Activated CD8-positive, alpha-beta memory T cell treated with anti-CD3 and anti-CD28 coated beads for 36 hours (primary cell): ENCODE data around the gene MEIOSIN. TPM values are rescaled to one million over a fixed set of nuclear protein-coding genes. Genes with fewer than 3 reads are reported as not detected.

ENCODE experiments used
- CTCF ChIA-PET: fragments of 350-600 bp; sonication (Branson Sonifier 250); formaldehyde crosslinking; loops from one replicate; lab custom pipeline; 2021; ENCODE audit warnings: antibody characterized with exemption; lab: Charles Lee
- POLR2A ChIA-PET: fragments of 350-600 bp; sonication (Branson Sonifier 250); formaldehyde crosslinking; loops from one replicate; lab custom pipeline; 2021; ENCODE audit warnings: antibody characterized with exemption; lab: Charles Lee
- total RNA-seq, 2 experiments: library from RNA; stranded (reverse); gene quantifications; one replicate each; pipeline ENCODE4 v1.2.3, GENCODE V29; 2021

MEIOSIN gene
- total RNA-seq, 2 experiments from 2014 or later, result 0.08 to 0.11 TPM

DNA sequence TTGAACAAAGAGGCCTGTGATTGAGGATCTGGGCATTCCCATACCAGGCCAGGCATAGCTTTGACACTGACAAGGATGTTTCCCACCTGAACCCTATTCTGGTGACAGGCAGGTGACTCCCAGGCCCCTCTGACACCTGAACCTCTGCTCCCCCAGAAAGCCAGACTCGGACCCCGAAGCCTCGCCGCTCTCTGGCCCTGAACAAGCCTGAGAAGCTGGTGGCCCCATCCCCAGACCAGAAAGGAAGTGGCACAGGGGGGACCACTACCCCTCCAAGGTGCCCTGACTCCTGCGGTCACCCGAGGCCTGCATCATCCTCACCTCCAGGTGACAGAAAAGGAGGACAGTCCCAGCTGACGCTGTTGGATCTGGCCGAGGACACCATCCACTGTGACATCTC, 21.1 kb downstream of the MEIOSIN start:
- CTCF ChIA-PET, result interaction anchor here (1.1 to 1.7 kb wide), 2 partner anchors 10 to 20 kb away, joined by 4 read pairs; no protein-coding TSS in a partner anchor
- POLR2A ChIA-PET, result interaction anchor here (1.1 kb wide), 1 partner anchor 78 kb away, joined by 3 read pairs; no protein-coding TSS in a partner anchor

DNA sequence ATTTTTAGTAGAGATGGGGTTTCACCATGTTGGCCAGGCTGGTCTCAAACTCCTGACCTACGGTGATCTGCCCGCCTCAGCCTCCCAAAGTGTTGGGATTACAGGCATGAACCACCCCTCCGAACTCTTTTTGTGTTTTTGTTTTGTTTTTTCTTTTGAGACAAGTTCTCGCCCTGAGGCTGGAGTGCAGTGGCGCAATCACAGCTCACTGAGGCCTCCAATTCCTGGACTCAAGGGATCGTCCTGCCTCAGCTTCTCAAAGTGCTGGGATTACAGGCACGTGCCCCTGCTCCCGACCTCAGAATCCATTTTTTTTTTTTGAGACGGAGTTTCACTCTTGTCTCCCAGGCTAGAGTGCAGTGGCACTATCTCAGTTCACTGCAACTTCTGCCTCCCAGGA, 24.5 kb downstream of the MEIOSIN start:
- POLR2A ChIA-PET, result no interaction called here
- CTCF ChIA-PET, result interaction anchor here (1.1 kb wide), 1 partner anchor 12 kb away, joined by 3 read pairs; no protein-coding TSS in a partner anchor

- CTCF ChIA-PET, result no interaction called here
- POLR2A ChIA-PET, result no interaction called here
Observed at GRCh38 chr19:45758921-45759320, 25.7 kb downstream of the MEIOSIN start.

DNA sequence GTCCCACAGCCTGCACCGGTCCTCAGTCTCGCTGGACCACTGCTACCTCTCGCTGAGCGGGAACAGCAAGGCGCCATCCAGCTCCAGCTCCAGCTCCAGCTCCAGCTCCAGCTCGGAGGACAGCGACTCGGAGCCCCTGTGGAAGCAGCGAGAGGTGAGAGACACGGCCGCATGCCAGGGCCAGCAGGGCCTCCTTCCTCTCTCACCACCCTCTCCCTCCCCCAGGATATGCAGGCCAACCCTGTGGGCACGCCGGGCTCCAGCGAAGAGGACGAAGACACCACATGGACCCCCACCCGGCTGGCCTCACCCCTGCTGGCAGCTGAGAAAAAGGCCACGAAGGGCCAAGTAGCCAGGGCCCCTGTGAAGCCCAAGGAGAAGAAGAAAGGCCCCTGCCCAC, 28.5 kb downstream of the MEIOSIN start:
- POLR2A ChIA-PET, result interaction anchor here (0.7 kb wide), 1 partner anchor 52 kb away, joined by 6 read pairs; no protein-coding TSS in a partner anchor
- CTCF ChIA-PET, result no interaction called here

GRCh38 chr19:45762870-45763631, 29.8 kb downstream of the MEIOSIN start:
- POLR2A ChIA-PET, result no interaction called here
- CTCF ChIA-PET, result no interaction called here

GRCh38 chr19:45763691-45764294, 30.6 kb downstream of the MEIOSIN start:
- POLR2A ChIA-PET, result no interaction called here
- CTCF ChIA-PET, result interaction anchor here (1.2 kb wide), 1 partner anchor 35 kb away, joined by 3 read pairs; no protein-coding TSS in a partner anchor

DNA sequence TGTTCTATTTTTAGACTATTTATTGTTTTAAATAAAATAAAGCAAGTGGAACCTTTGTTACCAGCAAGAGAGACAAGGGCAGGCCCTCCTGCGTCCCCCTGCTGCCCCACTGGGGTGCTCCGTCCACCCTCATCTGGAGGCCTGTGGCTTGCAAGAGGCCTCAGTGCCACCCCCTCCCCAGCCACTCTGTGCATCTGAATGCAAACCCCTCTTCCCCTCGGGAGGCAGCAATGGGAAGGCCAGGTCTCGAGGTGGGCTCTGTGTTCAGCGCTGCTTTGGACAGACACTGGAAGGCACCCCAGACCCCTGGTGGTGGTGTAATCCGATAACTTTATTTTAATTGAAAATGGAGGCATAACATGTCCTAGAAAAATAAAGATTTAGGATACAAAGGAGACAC, 31.2 kb downstream of the MEIOSIN start:
- ChIA-PET CTCF (interaction anchor here (1.2 kb wide), 1 partner anchor 35 kb away, joined by 3 read pairs; no protein-coding TSS in a partner anchor), POLR2A (no interaction called here)

DNA sequence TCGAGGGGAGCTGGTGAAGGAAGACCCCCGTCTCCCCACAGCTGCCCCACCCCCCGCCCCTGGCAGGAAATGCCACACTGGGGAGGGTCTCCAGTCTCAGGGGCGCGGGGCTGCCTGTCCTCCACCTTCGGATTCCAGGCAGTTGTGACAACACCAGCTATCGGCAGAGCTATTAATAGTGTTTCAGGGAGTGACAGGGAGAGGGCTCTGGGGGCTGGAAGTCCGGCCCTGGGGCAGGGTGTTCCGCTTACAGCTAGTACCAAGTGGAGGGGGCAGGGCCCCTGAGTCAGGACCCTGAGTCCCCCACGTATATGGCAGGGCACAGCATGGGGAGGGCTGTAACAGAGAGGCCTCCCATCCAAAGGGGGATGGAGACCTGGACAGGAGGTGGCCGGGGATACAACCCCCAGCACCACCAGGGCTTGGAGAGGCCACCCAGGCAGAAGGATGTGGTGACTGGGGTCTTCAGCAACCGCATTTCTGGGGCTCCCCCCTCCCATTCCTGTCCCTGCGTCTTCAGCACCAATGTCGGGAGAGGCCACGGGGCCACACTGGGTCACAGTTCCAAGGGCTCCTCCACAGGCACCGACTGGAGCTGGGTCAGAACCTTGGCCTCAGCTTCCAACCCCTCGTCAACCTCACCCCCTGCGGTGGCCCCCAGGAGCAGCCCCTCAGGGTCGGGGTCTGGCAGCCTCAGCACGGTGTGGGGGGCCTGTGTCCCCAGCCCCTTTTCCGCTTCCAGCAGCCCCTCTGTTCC, 31.9 kb downstream of the MEIOSIN start:
- POLR2A ChIA-PET, result no interaction called here
- CTCF ChIA-PET, result interaction anchor here (1.2 kb wide), 1 partner anchor 34 kb away, joined by 3 read pairs; no protein-coding TSS in a partner anchor

DNA sequence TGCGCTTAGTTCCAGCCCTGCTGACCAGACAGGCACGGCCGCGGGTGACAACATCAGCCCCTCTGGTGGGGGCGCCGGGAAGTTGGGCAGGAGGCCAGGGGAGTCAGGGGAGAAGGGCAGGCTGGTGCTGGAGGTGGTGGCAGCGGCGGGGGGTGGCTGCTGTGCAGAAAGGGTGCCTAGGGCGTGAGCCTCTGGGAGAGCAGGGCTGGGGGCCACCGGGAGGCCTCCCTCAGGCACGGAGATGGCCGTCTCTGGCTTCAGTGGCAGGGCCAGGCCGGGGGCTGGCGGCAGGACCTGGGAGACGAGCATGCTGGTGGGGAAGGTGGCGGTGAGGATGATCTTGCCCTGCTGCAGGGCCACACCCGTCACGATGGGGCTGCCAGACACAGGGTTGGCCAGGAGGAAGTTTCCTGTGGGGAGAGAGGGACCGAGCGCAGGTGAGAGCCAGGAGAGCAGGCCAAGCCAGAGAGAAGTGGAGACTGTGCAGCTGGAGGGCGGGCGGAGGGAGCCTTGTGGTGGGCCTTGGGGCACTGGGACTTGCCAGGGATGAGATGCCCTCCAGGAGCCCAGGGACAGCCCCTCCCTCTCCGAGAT, 32.6 kb downstream of the MEIOSIN start:
- POLR2A ChIA-PET, result no interaction called here
- CTCF ChIA-PET, result no interaction called here

DNA sequence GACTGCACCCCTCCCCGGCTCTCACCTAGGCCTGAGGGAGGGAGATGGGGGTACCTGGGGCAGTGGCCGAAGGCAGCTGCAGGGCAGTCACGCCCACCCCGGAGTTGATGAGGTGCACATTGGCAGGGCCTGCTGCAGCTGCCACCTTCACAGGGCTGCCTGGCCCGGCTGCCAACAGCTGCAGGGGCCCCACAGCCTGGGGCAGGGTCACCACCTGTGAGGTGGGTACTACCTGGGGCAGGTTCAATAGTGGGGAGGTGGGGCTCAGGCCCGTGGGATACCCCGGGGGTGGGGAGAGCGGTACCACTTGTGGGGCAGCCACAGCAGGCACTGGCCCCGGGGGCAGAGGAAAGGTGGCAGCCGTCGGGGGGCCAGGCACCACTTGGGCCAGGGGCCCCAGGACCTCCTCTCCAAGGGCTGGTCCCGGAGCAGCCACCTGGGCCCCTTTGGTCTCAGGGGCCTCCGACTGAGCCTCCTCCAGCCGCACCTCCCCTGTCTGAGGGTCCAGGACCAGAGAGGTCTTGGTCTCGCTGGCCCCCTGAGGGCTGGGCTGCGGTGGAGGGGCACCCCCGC, 33.1 kb downstream of the MEIOSIN start:
- POLR2A ChIA-PET, result no interaction called here

DNA sequence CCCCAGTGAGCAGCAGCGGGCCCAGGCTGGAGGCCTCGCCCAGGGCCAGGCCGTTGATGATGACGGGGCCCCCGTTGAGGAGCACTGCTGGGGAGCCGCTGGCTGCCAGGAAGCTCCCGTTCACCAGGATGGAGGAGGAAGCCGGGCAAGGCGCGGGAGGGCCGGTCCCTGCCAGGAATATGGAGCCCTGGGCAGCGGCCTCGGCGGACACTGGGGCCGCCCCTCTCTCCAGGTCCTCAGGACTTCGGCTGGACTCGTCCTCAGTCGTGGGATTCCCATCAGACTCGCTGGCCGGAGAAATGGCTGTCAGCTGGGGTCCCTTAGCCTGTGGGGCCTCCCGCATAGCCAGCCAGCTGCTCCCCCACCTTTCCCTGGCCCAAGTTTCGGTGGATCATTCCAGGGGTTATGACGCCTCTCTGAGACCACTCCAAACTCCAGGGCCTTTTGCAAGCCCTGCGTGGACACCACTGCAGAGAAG, 33.7 kb downstream of the MEIOSIN start:
- POLR2A ChIA-PET, result no interaction called here
- CTCF ChIA-PET, result interaction anchor here (1.0 to 1.2 kb wide), 3 partner anchors 50 to 365 kb away, joined by 3 read pairs; no protein-coding TSS in a partner anchor

More for the DNA sequence above, 33.1 kb downstream of the MEIOSIN start:
- CTCF ChIA-PET, result interaction anchor here (1.0 kb wide), 1 partner anchor 51 kb away, joined by 3 read pairs; no protein-coding TSS in a partner anchor

- ChIA-PET POLR2A (interaction anchor here (0.6 kb wide), 1 partner anchor 728 kb away, joined by 6 read pairs; no protein-coding TSS in a partner anchor), CTCF (interaction anchor here (1.0 to 4.0 kb wide), 6 partner anchors 33 to 519 kb away, joined by 3 to 43 read pairs (median 3); partner anchors contain the start of gene FBXO46)
Observed at GRCh38 chr19:45767410-45767880, 34.2 kb downstream of the MEIOSIN start.

DNA sequence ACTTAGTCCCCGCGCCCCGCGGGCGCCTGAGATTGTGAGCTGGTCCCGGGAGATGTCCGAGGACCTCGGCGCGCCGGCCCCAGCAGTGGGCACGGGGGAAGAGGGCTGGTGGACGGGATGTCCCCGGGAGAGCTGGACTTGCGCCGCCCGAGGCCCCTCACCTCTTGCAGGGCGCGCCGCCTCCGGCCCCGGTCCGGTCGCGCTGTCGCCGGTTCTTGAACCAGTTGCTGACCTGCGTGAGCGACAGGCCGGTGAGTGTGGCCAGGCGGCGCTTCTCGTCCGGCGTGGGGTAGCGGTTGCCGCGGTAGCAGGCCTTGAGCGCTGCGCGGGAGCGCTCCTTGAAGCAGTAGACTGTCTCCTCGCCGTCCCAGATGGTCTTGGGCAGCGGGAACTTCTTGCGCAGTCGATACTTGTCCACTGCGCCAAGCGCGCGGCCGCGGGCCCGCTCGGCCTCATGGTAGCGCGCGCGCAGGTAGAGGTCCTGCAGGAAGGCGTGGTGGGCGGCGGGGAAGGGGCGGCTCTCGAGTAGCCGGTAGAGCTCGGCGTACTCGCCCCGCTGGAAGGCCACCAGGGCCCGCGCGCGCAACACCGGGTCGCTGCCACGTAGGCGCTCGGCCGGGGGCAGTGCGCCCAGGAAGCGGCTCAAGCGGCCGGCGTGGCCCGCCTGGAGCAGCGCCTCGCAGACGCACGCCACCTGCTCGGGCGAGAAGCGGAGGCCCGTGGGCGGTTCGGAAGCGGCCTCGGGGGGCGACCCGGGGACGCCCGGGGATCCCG, 34.8 kb downstream of the MEIOSIN start:
- POLR2A ChIA-PET, result interaction anchor here (0.6 to 2.1 kb wide), 6 partner anchors 27 to 729 kb away, joined by 3 to 11 read pairs (median 4); partner anchors contain the start of genes FBXO46 and SNRPD2
- CTCF ChIA-PET, result interaction anchor here (0.5 to 4.0 kb wide), 13 partner anchors 11 to 519 kb away, joined by 3 to 43 read pairs (median 3); partner anchors contain the start of gene FBXO46

DNA sequence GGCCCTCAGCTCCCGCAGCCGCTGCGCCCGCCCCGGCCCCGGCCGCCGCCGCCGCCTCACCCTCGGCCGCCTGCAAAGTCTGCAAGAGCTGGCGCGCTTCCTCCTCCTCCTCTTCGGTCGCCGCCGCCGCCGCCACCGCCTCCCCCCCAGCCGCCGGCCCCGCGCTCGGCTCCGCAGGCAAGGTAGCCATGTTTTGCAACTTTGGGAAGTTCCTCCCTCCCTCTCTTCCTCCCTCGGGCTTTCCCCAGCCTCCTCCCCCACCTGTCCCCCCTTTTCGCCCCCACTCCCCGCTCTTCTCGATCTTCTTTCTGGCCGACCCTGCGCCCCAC, 35.4 kb downstream of the MEIOSIN start:
- POLR2A ChIA-PET, result interaction anchor here (0.8 to 2.1 kb wide), 6 partner anchors 13 to 77 kb away, joined by 3 to 11 read pairs (median 4); partner anchors contain the start of genes DMPK, FBXO46 and SNRPD2
- CTCF ChIA-PET, result interaction anchor here (0.5 to 4.0 kb wide), 16 partner anchors 11 to 344 kb away, joined by 3 to 43 read pairs (median 6); partner anchors contain the start of genes DMWD, FBXO46, QPCTL and SNRPD2

DNA sequence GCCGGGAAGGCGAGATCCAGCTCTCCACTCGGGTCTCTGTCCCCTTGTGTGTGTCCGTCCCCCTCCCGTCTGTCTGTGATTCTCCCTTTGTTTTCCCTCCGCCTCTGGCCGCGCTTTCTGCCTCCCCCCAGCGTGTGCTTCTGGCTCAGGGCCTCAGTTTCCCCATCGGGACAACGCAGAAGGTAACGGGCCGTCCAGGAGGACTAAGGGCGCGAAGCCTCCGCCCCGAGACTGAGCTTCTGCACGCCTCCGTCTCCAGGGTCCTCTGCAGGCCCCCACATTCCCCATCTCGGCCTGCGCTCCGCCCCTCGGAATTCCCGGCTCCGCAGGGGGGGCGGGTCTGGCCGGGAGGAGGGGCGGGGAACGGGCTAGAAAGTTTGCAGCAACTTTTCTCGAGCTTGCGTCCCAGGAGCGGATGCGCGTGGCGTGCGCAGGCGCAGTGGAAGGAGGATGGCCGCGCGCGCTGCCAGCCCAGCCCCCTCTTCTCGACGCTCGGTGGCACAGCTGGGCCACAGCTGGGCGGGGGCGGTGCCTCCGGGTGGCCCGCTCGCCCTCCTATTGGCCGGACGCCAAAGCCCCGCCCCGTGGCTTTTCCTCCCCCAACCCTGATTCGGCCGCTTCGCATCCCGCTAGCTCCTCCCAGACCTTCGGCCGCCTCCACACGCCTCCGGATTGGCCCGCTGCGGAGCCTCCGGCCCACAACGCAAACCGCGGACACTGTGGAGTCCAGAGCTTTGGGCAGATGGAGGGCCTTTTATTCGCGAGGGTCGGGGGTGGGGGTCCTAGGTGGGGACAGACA, 35.9 kb downstream of the MEIOSIN start, which contains the start of gene SIX5:
SIX5 (minus strand) TSS at position 269 of the 799 bp plus-strand sequence. CDS start 408 bp downstream, outside the sequence.
- POLR2A ChIA-PET, result interaction anchor here (0.8 to 2.1 kb wide), 9 partner anchors 13 to 113 kb away, joined by 3 to 17 read pairs (median 5); partner anchors contain the start of genes DMPK, DMWD, FBXO46 and SNRPD2
- CTCF ChIA-PET, result interaction anchor here (0.5 to 4.0 kb wide), 29 partner anchors 10 to 344 kb away, joined by 3 to 43 read pairs (median 5); partner anchors contain the start of genes DMWD, FBXO46, QPCTL and SNRPD2

- ChIA-PET POLR2A (interaction anchor here (0.8 to 2.1 kb wide), 11 partner anchors 9 to 330 kb away, joined by 3 to 17 read pairs (median 5); partner anchors contain the start of genes DMPK, DMWD, FBXO46 and SNRPD2), CTCF (interaction anchor here (0.8 to 4.0 kb wide), 24 partner anchors 10 to 342 kb away, joined by 3 to 43 read pairs (median 5); partner anchors contain the start of genes DMWD, FBXO46, QPCTL and SNRPD2)
Observed at GRCh38 chr19:45769821-45770191, 36.6 kb downstream of the MEIOSIN start.
